ENCODE results near the gene AP5S1.

DNA sequence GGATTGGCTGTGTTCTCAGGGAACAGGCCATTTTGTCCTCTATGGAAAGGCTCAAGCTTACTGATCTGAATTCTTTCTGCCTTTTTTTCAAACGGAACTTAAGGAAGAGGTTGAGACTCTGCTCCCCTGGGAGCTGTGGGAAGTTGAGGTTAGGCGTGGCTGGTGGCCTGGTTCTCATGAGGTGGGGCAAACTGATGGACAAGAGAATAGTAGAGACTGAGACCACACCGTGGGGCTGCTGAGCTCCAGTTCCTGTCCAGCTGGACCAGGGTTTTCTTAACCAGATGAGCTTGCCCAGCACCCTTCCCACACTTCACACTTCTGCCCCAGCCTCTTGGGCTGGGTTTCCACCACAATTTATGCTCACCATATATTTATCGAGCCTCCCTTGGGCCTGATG is 6.1 kb downstream of the AP5S1 start:
- TF ChIP-seq PREB (CRISPR knock-in tag; IDR thresholded peaks at IDR 0.05): no peak
- no peak for TF ChIP-seq GTF2F1 (IDR thresholded peaks at IDR 0.05; ENCODE audit: low read depth, low read length)
- TF ChIP-seq, protein P1, sequence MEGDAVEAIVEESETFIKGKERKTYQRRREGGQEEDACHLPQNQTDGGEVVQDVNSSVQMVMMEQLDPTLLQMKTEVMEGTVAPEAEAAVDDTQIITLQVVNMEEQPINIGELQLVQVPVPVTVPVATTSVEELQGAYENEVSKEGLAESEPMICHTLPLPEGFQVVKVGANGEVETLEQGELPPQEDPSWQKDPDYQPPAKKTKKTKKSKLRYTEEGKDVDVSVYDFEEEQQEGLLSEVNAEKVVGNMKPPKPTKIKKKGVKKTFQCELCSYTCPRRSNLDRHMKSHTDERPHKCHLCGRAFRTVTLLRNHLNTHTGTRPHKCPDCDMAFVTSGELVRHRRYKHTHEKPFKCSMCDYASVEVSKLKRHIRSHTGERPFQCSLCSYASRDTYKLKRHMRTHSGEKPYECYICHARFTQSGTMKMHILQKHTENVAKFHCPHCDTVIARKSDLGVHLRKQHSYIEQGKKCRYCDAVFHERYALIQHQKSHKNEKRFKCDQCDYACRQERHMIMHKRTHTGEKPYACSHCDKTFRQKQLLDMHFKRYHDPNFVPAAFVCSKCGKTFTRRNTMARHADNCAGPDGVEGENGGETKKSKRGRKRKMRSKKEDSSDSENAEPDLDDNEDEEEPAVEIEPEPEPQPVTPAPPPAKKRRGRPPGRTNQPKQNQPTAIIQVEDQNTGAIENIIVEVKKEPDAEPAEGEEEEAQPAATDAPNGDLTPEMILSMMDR (IDR thresholded peaks at IDR 0.05 in 2 of 3, conservative IDR thresholded peaks at IDR 0.05 in 1 of 3; ENCODE audit: insufficient read depth in 2 of 3, low read depth in 1 of 3, low read length in 3 of 3): no peak
- TF ChIP-seq KLF13 (tag; IDR thresholded peaks at IDR 0.05; ENCODE audit: borderline replicate concordance, low read depth): no peak
- TF ChIP-seq MGA (IDR thresholded peaks at IDR 0.05): no peak
- no peak for TF ChIP-seq POLR2A (conservative IDR thresholded peaks at IDR 0.05)
- TF ChIP-seq MTA3 (IDR thresholded peaks at IDR 0.05; ENCODE audit: borderline replicate concordance): no peak
- TF ChIP-seq POLR2AphosphoS2 (IDR thresholded peaks at IDR 0.05; ENCODE audit: low read length): no peak
- no peak for TF ChIP-seq ZNF766 (CRISPR knock-in tag; conservative IDR thresholded peaks at IDR 0.05)
- TF ChIP-seq TAF1 (IDR thresholded peaks at IDR 0.05; ENCODE audit: control insufficient read depth, extremely low read depth, insufficient read depth, low read length, severe bottlenecking): no peak
- TF ChIP-seq FOXM1 (IDR thresholded peaks at IDR 0.05; ENCODE audit: low read depth): no peak
- TF ChIP-seq FOXM1 (CRISPR knock-in tag; IDR thresholded peaks at IDR 0.05; ENCODE audit: low read depth): no peak
- no peak for TF ChIP-seq ZBTB7A (IDR thresholded peaks at IDR 0.05; ENCODE audit: borderline replicate concordance, control insufficient read depth, low read depth, low read length)

All from K562 (cell line).